AG04449 (cell line): Measurements from ENCODE around the gene EEPD1.
"Not testable (repeated sequence)": the region's sequence is repeated elsewhere in the genome, so short reads cannot be mapped to it uniquely, and the experiment has no call there.

Experiments
- CTCF ChIA-PET: fragments of 350-600 bp; formaldehyde crosslinking; extraction: SDS; loops from one replicate; lab custom pipeline; 2021; ENCODE audit warnings: antibody characterized with exemption; lab: Yijun Ruan, JAX
- POLR2A ChIA-PET: fragments of 400-600, 350-600 bp; formaldehyde crosslinking; extraction: SDS; loops from one replicate; lab custom pipeline; 2020; ENCODE audit warnings: antibody characterized with exemption, inconsistent platforms; lab: Yijun Ruan, JAX
- DNase-seq: peaks from one replicate; pipeline ENCODE4 v3.0.0-alpha.2; 2010; ENCODE audit warnings: low read depth, low spot score
- H3K4me3 ChIP-seq: 2 replicates; pipeline ENCODE4 v1.5.1; 2011; ENCODE audit warnings: low read depth, mild to moderate bottlenecking, control low read depth, low read length
- TF ChIP-seq, protein P1 (sequence below): IDR thresholded peaks from one replicate; pipeline ENCODE4 v1.5.1; 2011; ENCODE audit warnings: mild to moderate bottlenecking, moderate library complexity, low read length, control low read depth, inconsistent platforms; ENCODE audit not compliant: insufficient read depth; ENCODE audit errors: missing control alignments

Gene EEPD1

DNA sequence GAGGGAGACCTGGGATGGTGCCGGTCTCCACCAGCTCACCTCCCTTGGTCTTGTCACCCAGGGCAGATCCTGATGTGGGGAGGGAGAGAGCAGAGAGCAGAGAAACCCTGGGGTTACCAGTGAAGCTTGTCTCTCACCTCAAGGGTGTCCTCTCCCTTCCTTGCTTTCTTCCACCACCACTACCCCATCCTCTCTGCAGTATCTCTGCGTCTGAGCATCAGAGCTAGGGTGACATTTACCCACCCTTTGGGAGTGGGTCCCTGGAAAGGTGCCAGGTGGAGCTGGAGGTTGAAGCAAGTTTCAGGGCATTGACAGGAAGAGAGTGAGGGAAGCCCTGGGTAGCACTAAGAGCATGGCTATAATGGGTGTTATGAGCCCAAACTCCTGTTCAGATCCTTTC, 161.4 kb downstream of the EEPD1 start:
- H3K4me3 ChIP-seq: no peak overlapping the region
- ChIA-PET CTCF (interaction anchor here (1.0 to 10.2 kb wide), 6 partner anchors 11 to 336 kb away, joined by 3 to 151 read pairs (median 4); a partner anchor contains a TSS), POLR2A (no interaction called here)
- TF ChIP-seq, protein P1, sequence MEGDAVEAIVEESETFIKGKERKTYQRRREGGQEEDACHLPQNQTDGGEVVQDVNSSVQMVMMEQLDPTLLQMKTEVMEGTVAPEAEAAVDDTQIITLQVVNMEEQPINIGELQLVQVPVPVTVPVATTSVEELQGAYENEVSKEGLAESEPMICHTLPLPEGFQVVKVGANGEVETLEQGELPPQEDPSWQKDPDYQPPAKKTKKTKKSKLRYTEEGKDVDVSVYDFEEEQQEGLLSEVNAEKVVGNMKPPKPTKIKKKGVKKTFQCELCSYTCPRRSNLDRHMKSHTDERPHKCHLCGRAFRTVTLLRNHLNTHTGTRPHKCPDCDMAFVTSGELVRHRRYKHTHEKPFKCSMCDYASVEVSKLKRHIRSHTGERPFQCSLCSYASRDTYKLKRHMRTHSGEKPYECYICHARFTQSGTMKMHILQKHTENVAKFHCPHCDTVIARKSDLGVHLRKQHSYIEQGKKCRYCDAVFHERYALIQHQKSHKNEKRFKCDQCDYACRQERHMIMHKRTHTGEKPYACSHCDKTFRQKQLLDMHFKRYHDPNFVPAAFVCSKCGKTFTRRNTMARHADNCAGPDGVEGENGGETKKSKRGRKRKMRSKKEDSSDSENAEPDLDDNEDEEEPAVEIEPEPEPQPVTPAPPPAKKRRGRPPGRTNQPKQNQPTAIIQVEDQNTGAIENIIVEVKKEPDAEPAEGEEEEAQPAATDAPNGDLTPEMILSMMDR: no peak
- DNase-seq: no peak

DNA sequence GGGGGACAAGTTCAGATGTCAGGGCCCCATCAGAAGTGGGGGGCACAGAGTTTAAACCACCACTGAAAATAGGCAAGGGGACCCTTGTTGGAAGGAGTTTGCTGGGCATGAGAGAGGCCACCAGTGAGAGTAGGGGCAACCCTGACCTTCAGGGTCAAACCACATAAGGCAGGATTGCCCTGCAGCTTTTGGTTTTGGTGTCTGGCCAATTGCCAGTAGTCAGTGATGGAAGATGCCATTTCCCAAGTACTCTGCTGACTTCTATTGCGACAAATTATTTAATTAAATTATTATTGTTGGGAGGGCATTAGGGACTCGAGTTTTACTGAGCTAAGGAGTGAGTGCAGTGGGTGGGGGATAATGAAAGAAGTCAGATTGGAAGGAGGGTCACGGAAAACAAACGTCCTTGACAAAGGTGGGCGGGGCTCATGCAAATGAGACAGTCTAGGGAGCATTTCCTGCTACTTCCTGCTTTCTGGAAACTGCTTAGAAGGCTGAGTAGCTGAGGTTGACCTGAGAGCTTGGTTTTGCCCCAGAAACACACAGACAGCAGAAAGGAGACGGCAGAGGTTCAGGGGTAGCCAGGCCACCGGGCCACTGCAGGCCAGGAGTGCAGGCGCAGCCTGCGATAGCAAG, 162.4 kb downstream of the EEPD1 start:
- ChIA-PET CTCF (interaction anchor here (0.9 to 10.2 kb wide), 5 partner anchors 10 to 330 kb away, joined by 3 to 151 read pairs (median 96); a partner anchor contains a TSS), POLR2A (no interaction called here)

DNA sequence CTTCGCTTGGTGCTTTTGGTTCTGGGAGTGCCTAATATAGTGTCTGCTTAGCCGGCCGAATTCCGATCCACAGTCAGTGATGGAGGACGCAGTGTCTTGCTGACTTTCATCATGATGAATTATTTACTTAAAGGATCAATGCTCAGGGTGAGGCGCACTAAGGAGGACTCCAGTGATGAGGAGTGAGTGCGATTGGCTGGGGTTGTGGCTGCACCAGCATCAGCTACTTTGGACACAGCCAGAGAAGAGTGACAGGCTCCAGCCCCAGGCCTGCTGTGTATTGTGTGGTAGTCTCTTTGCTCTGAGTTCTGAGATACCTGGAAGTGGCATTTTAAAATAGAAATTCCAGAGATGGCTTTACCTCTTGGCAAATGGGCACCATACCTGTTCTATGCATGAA, 163.3 kb downstream of the EEPD1 start:
- CTCF ChIA-PET: interaction anchor here (0.9 to 10.2 kb wide), 4 partner anchors 9 to 331 kb away, joined by 3 to 151 read pairs (median 96); no protein-coding TSS in a partner anchor
- TF ChIP-seq, protein P1: no peak
- no peak overlapping the region for H3K4me3 ChIP-seq
- DNase-seq: no peak
- POLR2A ChIA-PET: no interaction called here

More for the DNA sequence above, 162.4 kb downstream of the EEPD1 start:
- DNase-seq: no peak
- no peak overlapping the region for H3K4me3 ChIP-seq
- TF ChIP-seq, protein P1: no peak

DNA sequence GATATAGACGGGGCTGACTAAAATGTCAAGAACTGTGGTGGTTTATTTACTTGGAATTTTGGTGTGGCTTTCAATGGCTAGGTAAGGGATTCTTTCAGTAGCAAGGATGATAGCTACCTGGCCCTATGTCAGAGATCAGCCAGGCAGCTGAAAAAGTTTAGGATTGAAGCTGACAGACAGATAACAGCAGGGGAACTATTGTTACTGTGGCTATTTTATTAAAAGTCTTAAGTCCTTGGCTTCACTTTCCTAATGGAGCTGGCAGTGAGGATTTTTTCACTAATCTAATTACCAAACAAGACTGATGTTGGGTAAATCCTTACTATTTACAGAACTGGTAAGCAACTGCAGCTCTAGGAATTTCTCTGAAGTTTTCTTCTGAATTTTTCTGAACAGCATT, 164.2 kb downstream of the EEPD1 start:
- TF ChIP-seq, protein P1: no peak
- DNase-seq: no peak
- H3K4me3 ChIP-seq: no peak overlapping the region
- POLR2A ChIA-PET: no interaction called here
- CTCF ChIA-PET: interaction anchor here (1.1 to 10.2 kb wide), 15 partner anchors 8 to 401 kb away, joined by 3 to 151 read pairs (median 23); a partner anchor contains a TSS

DNA sequence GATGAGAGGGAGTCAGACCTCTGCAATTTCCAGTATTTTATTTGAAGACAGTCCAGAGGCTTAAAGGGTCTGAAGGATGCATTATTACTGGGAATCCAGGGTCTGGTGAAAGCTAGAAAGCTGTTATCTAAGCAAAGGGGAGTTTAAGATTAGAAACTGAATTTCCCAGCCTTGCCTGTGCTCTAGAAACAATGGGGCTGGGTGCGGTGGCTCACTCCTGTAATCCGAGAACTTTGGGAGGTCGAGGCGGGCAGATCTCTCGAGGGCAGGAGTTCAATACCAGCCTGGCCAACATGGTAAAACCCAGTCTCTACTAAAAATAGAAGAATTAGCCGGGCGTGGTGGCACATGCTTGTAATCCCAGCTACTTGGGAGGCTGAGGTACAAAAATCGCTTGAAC, 165.1 kb downstream of the EEPD1 start:
- ChIA-PET POLR2A (no interaction called here), CTCF (interaction anchor here (0.7 to 10.2 kb wide), 26 partner anchors 9 to 402 kb away, joined by 3 to 151 read pairs (median 12); a partner anchor contains a TSS)
- no peak for DNase-seq
- TF ChIP-seq, protein P1: no peak
- no peak overlapping the region for H3K4me3 ChIP-seq

DNA sequence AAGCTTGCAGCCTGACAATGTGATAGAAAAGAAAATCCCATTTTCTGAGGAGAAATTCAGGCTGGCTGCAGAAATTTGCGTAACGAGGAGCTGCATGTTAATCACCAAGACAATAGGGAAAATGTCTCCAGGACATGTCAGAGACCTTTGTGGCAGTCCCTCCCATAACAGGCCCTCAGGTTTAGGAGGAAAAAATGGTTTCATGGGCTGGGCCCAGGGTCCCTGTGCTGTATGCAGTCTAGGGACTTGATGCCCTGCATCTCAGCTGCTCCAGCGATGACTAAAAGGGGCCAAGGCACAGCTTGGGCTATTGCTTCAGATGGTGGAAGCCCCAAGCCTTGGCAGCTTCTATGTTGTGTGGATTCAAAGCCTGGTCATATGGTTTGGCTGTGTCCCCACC, 168.2 kb downstream of the EEPD1 start:
- CTCF ChIA-PET: interaction anchor here (0.7 to 10.2 kb wide), 9 partner anchors 9 to 1353 kb away, joined by 3 to 151 read pairs (median 9); a partner anchor contains a TSS
- POLR2A ChIA-PET, DNase-seq: not testable (repeated sequence)

More for the DNA sequence above, 168.2 kb downstream of the EEPD1 start:
- H3K4me3 ChIP-seq: not testable (repeated sequence)
